Gastroesophageal sphincter (tissue), 3 donors: ENCODE results near the gene GARIN5A.

Experiments used
- CTCF ChIP-seq, 4 experiments: fragments of 200-600 bp in 2 of 4; fragments of 450-650 bp in 2 of 4; sonication (generic) in 1 of 4; IDR thresholded peaks; one replicate each; pipeline ENCODE4 v1.5.1; 2017 to 2019; ENCODE audit warnings: antibody characterized with exemption in 4 of 4, mild to moderate bottlenecking in 2 of 4, moderate library complexity in 2 of 4
- EP300 ChIP-seq: sonication (generic); formaldehyde crosslinking; IDR thresholded peaks from one replicate; pipeline ENCODE4 v1.6.1; 2017; ENCODE audit warnings: antibody characterized with exemption, mild to moderate bottlenecking
- POLR2A ChIP-seq, 2 donors: fragments of 450-650 bp; IDR thresholded peaks; one replicate each; pipeline ENCODE4 v1.6.1; 2017; ENCODE audit warnings: antibody characterized with exemption in 2 of 2, mild to moderate bottlenecking in 2 of 2, moderate library complexity in 1 of 2
- POLR2AphosphoS5 ChIP-seq: sonication (generic); formaldehyde crosslinking; IDR thresholded peaks from one replicate; pipeline ENCODE4 v1.6.1; 2017; ENCODE audit warnings: antibody characterized with exemption

GRCh38 chr19:50479761-50480251, 3.2 kb upstream of the GARIN5A start:
- TF ChIP-seq CTCF (IDR thresholded peaks at IDR 0.05) (no peak), POLR2A (IDR thresholded peaks at IDR 0.05) (no peak), POLR2AphosphoS5 (no peak), EP300 (no peak)
